Mesenchymal stem cell (in vitro differentiated cells and primary cell): Measurements from ENCODE around the gene SDHAF4. TPM values are rescaled to one million over a fixed set of nuclear protein-coding genes. Genes with fewer than 3 reads are reported as not detected.

Source experiments
- DNase-seq: peaks from one replicate; pipeline ENCODE4 v3.0.0-alpha.2; 2013
- H2AFZ ChIP-seq: one replicate; pipeline ENCODE4 v1.6.1; 2013; ENCODE audit warnings: low read depth, mild to moderate bottlenecking, control low read depth, inconsistent platforms, low read length, moderate library complexity
- H2AK5ac ChIP-seq: 2 replicates; pipeline ENCODE4 v1.6.1; 2013; ENCODE audit warnings: low read length, moderate library complexity, mild to moderate bottlenecking, inconsistent platforms; ENCODE audit not compliant: severe bottlenecking
- H2BK120ac ChIP-seq: one replicate; pipeline ENCODE4 v1.6.1; 2013; ENCODE audit warnings: low read depth, mild to moderate bottlenecking, inconsistent platforms, low read length, moderate library complexity
- H2BK12ac ChIP-seq, 2 experiments: one replicate each; pipeline ENCODE4 v1.6.1; 2013; ENCODE audit warnings: inconsistent platforms in 2 of 2, low read length in 2 of 2, mild to moderate bottlenecking in 2 of 2, moderate library complexity in 2 of 2, control low read depth in 1 of 2
- H2BK15ac ChIP-seq: one replicate; pipeline ENCODE4 v1.6.1; 2013; ENCODE audit warnings: mild to moderate bottlenecking, low read depth, inconsistent platforms; ENCODE audit not compliant: poor library complexity, severe bottlenecking
- H2BK5ac ChIP-seq: 2 replicates; pipeline ENCODE4 v1.6.1; 2013; ENCODE audit warnings: low read depth, mild to moderate bottlenecking, low read length, control low read depth, inconsistent platforms; ENCODE audit not compliant: poor library complexity, severe bottlenecking
- H3K14ac ChIP-seq, 2 experiments: one replicate each; pipeline ENCODE4 v1.6.1; 2013; ENCODE audit warnings: inconsistent platforms in 2 of 2, low read length in 2 of 2, control low read depth in 1 of 2, mild to moderate bottlenecking in 1 of 2, moderate library complexity in 1 of 2
- H3K18ac ChIP-seq, 2 experiments: one replicate each; pipeline ENCODE4 v1.6.1; 2013; ENCODE audit warnings: inconsistent platforms in 2 of 2, low read length in 2 of 2, control low read depth in 1 of 2, low read depth in 1 of 2, mild to moderate bottlenecking in 1 of 2
- H3K23ac ChIP-seq, 2 experiments: one replicate each; pipeline ENCODE4 v1.6.1; 2013; ENCODE audit warnings: inconsistent platforms in 2 of 2, low read length in 2 of 2, mild to moderate bottlenecking in 2 of 2, moderate library complexity in 2 of 2, control low read depth in 1 of 2
- H3K27ac ChIP-seq: 2 replicates; pipeline ENCODE4 v1.5.1; 2013; ENCODE audit warnings: mild to moderate bottlenecking, moderate library complexity, low read length, control low read depth, inconsistent platforms; ENCODE audit not compliant: poor library complexity, severe bottlenecking
- H3K27me3 ChIP-seq, 2 experiments: 2 replicates each; pipeline versions ENCODE4 v1.6.1 to v1.7.0; 2013; ENCODE audit warnings: low read length in 2 of 2, mild to moderate bottlenecking in 2 of 2, moderate library complexity in 2 of 2, control low read depth in 1 of 2, inconsistent platforms in 1 of 2; ENCODE audit not compliant: control insufficient read depth in 1 of 2, insufficient read depth in 1 of 2
- H3K36me3 ChIP-seq, 2 experiments: 2 replicates each; pipeline versions ENCODE4 v1.6.1 to v1.7.0; 2013; ENCODE audit warnings: low read length in 2 of 2, control low read depth in 1 of 2, inconsistent platforms in 1 of 2, low read depth in 1 of 2, mild to moderate bottlenecking in 1 of 2; ENCODE audit not compliant: insufficient read depth in 2 of 2, control insufficient read depth in 1 of 2
- H3K4ac ChIP-seq, 2 experiments: one replicate each; pipeline ENCODE4 v1.6.1; 2013; ENCODE audit warnings: inconsistent platforms in 2 of 2, low read length in 2 of 2, mild to moderate bottlenecking in 2 of 2, moderate library complexity in 2 of 2, control low read depth in 1 of 2, low read depth in 1 of 2
- H3K4me1 ChIP-seq: 2 replicates; pipeline ENCODE4 v1.6.1; 2013; ENCODE audit warnings: low read depth, low read length, control low read depth; ENCODE audit not compliant: control insufficient read depth, insufficient read depth
- H3K4me2 ChIP-seq: 2 replicates; pipeline ENCODE4 v1.6.1; 2013; ENCODE audit warnings: low read length, mild to moderate bottlenecking, inconsistent platforms; ENCODE audit not compliant: poor library complexity, severe bottlenecking
- H3K4me3 ChIP-seq, 2 experiments: 2 replicates each; pipeline versions ENCODE4 v1.5.1 to v1.7.0; 2013; ENCODE audit warnings: low read length in 2 of 2, mild to moderate bottlenecking in 2 of 2, control low read depth in 1 of 2, low read depth in 1 of 2; ENCODE audit not compliant: insufficient read depth in 1 of 2
- H3K79me1 ChIP-seq: replicated peaks from 2 replicates; pipeline ENCODE4 v1.6.1; 2013; ENCODE audit warnings: mild to moderate bottlenecking, control low read depth, low read length, inconsistent platforms; ENCODE audit not compliant: poor library complexity, severe bottlenecking
- H3K9ac ChIP-seq: 2 replicates; pipeline ENCODE4 v1.7.0; 2013; ENCODE audit warnings: mild to moderate bottlenecking, low read length, moderate library complexity
- H3K9me3 ChIP-seq: 2 replicates; pipeline ENCODE4 v1.7.0; 2013; ENCODE audit warnings: mild to moderate bottlenecking, low read length; ENCODE audit not compliant: control insufficient read depth
- H4K8ac ChIP-seq: one replicate; pipeline ENCODE4 v1.6.1; 2013; ENCODE audit warnings: inconsistent platforms, mild to moderate bottlenecking, low read length, moderate library complexity
- H4K91ac ChIP-seq: one replicate; pipeline ENCODE4 v1.6.1; 2013; ENCODE audit warnings: mild to moderate bottlenecking, low read length, inconsistent platforms
- WGBS: methylation state at CpG from one replicate; pipeline ENCODE4 v1.1.7; 2013; ENCODE audit warnings: mixed read lengths; 5-methylcytosine and 5-hydroxymethylcytosine counted together
- polyA plus RNA-seq, 2 experiments: library from polyadenylated mRNA; stranded (reverse); fragments of 200-250 nt; gene quantifications; one replicate each; pipeline ENCODE4 v1.2.3, GENCODE V29; 2013

Gene SDHAF4
- polyA plus RNA-seq (2013, experiment 1 of 2) = 7.3 TPM
- 10.5 TPM for polyA plus RNA-seq (2013, experiment 2 of 2)

- no peak within 1 kb of the TSS for H4K91ac ChIP-seq
- peak within 1 kb of the TSS; percentile 95 for H3K4me2 ChIP-seq
- peak within 1 kb of the TSS in 1 of 2 experiments; percentile 91 for H3K4ac ChIP-seq
- WGBS = under 1% methylated on average over 42 of the region's 49 CpGs
- H2AFZ ChIP-seq = peak within 1 kb of the TSS; percentile 72
- no peak within 1 kb of the TSS for H2BK120ac ChIP-seq
- no peak within 1 kb of the TSS for H3K27ac ChIP-seq
- peak within 1 kb of the TSS in 1 of 2 experiments; percentile 66 for H3K23ac ChIP-seq
- peak; percentile 89 for DNase-seq
- peak within 1 kb of the TSS in 1 of 2 experiments; percentile 99 for H3K14ac ChIP-seq
- H3K4me3 ChIP-seq = peak within 1 kb of the TSS; percentile 83 to 90
- no peaks in the 10 kb centered on the region for H3K36me3 ChIP-seq
- H4K8ac ChIP-seq = peak within 1 kb of the TSS; percentile 95
- H3K27me3 ChIP-seq = no peaks in the 10 kb centered on the region
- no peak within 1 kb of the TSS for H2BK15ac ChIP-seq
- H3K18ac ChIP-seq = peak within 1 kb of the TSS; percentile 54 to 97
- no peak within 1 kb of the TSS for H2BK5ac ChIP-seq
- H3K4me1 ChIP-seq = no peaks in the 10 kb centered on the region
- H3K9me3 ChIP-seq = no peaks in the 10 kb centered on the region
- no peak within 1 kb of the TSS for H2BK12ac ChIP-seq
- peak within 1 kb of the TSS; percentile 94 for H3K9ac ChIP-seq
- H2AK5ac ChIP-seq = no peak within 1 kb of the TSS
- H3K79me1 ChIP-seq = peaks cover 6% of the 10 kb centered on the region
Measured at GRCh38 chr6:70566751-70567382, at the start of gene SDHAF4. Gene SDHAF4 (plus strand): TSS chr6:70566930. CDS start chr6:70566941, 11 bp downstream.

- H3K4me3 ChIP-seq = no peak overlapping the region
- H2AK5ac ChIP-seq = no peak overlapping the region
- no peak overlapping the region for H3K18ac ChIP-seq
- H2BK5ac ChIP-seq = no peak overlapping the region
- no peak overlapping the region for H4K8ac ChIP-seq
- no peak overlapping the region for H2AFZ ChIP-seq
- no peak overlapping the region for H2BK12ac ChIP-seq
- H3K23ac ChIP-seq = no peak overlapping the region
- H3K9me3 ChIP-seq = no peaks in the 10 kb centered on the region
- H3K36me3 ChIP-seq = no peaks in the 10 kb centered on the region
- H3K9ac ChIP-seq = no peak overlapping the region
- no peak overlapping the region for H3K14ac ChIP-seq
- H4K91ac ChIP-seq = no peak overlapping the region
- 97% methylated on average over 1 of the region's 3 CpGs for WGBS
- H3K4me2 ChIP-seq = no peak overlapping the region
- no peak overlapping the region for H3K4ac ChIP-seq
- H3K27ac ChIP-seq = no peak overlapping the region
- H2BK120ac ChIP-seq = no peak overlapping the region
- DNase-seq = no peak
- H2BK15ac ChIP-seq = no peak overlapping the region
- H3K4me1 ChIP-seq = no peaks in the 10 kb centered on the region
- H3K79me1 ChIP-seq = no peaks in the 10 kb centered on the region
- H3K27me3 ChIP-seq = no peaks in the 10 kb centered on the region
Measured at GRCh38 chr6:70518723-70519122, 48.0 kb upstream of the SDHAF4 start.

- no peak overlapping the region for H3K27ac ChIP-seq
- no peak overlapping the region for H4K91ac ChIP-seq
- H4K8ac ChIP-seq = no peak overlapping the region
- peaks cover 0 to 9% of the 10 kb centered on the region in 2 experiments for H3K36me3 ChIP-seq
- no peaks in the 10 kb centered on the region for H3K4me1 ChIP-seq
- H2AFZ ChIP-seq = no peak overlapping the region
- H3K4ac ChIP-seq = no peak overlapping the region
- no peak overlapping the region for H2BK15ac ChIP-seq
- H3K4me2 ChIP-seq = no peak overlapping the region
- H2BK12ac ChIP-seq = no peak overlapping the region
- peak; percentile 6 for DNase-seq
- no peak overlapping the region for H2AK5ac ChIP-seq
- H3K9ac ChIP-seq = no peak overlapping the region
- H3K9me3 ChIP-seq = no peaks in the 10 kb centered on the region
- no peak overlapping the region for H2BK5ac ChIP-seq
- H3K4me3 ChIP-seq = no peak overlapping the region
- H3K14ac ChIP-seq = no peak overlapping the region
- no peaks in the 10 kb centered on the region for H3K79me1 ChIP-seq
- H2BK120ac ChIP-seq = no peak overlapping the region
- no peaks in the 10 kb centered on the region for H3K27me3 ChIP-seq
- no peak overlapping the region for H3K23ac ChIP-seq
- H3K18ac ChIP-seq = no peak overlapping the region
Measured at GRCh38 chr6:70520575-70520974, 46.2 kb upstream of the SDHAF4 start.

- H4K91ac ChIP-seq = no peak overlapping the region
- no peak overlapping the region for H4K8ac ChIP-seq
- H2BK120ac ChIP-seq = no peak overlapping the region
- 100% methylated on average over 1 of the region's 4 CpGs for WGBS
- no peak overlapping the region for H2AK5ac ChIP-seq
- H3K23ac ChIP-seq = no peak overlapping the region
- H3K14ac ChIP-seq = no peak overlapping the region
- no peaks in the 10 kb centered on the region for H3K27me3 ChIP-seq
- no peaks in the 10 kb centered on the region for H3K9me3 ChIP-seq
- no peak overlapping the region for H2BK12ac ChIP-seq
- H2BK15ac ChIP-seq = no peak overlapping the region
- no peak overlapping the region for H3K18ac ChIP-seq
- no peak overlapping the region for H3K27ac ChIP-seq
- peaks cover 0 to 16% of the 10 kb centered on the region in 2 experiments for H3K36me3 ChIP-seq
- H3K4me3 ChIP-seq = no peak overlapping the region
- no peak overlapping the region for H2AFZ ChIP-seq
- no peak overlapping the region for H2BK5ac ChIP-seq
- no peaks in the 10 kb centered on the region for H3K4me1 ChIP-seq
- DNase-seq = no peak
- no peak overlapping the region for H3K4me2 ChIP-seq
- H3K79me1 ChIP-seq = no peaks in the 10 kb centered on the region
- no peak overlapping the region for H3K9ac ChIP-seq
- no peak overlapping the region for H3K4ac ChIP-seq
Measured at GRCh38 chr6:70524721-70525286, 41.9 kb upstream of the SDHAF4 start.
